Measurements from ENCODE around the gene PIWIL4. TPM values are rescaled to one million over a fixed set of nuclear protein-coding genes. Genes with fewer than 3 reads are reported as not detected.

Gene PIWIL4
- total and polyA plus RNA-seq, 9 of the 15 experiments (the other 6 are each of a cell fraction or from before 2014, with no cell fraction given), result 6.3 to 17.0 (median 10.8) TPM

GRCh38 chr11:94635072-94635471 is 67.9 kb downstream of the PIWIL4 start (continued):
- TF ChIP-seq NR2C2 (CRISPR knock-in tag; IDR thresholded peaks at IDR 0.05) (no peak), NR2C2 (tag; IDR thresholded peaks at IDR 0.05) (peak; percentile 92), JUNB (CRISPR knock-in tag; conservative IDR thresholded peaks at IDR 0.05) (no peak), SREBF1 (IDR thresholded peaks at IDR 0.05; ENCODE audit: borderline replicate concordance, low read depth, low read length) (no peak), CLOCK (CRISPR knock-in tag; IDR thresholded peaks at IDR 0.05; ENCODE audit: borderline replicate concordance) (no peak), HEY1 (CRISPR knock-in tag; IDR thresholded peaks at IDR 0.05; ENCODE audit: borderline replicate concordance) (no peak), MTF1 (CRISPR knock-in tag; IDR thresholded peaks at IDR 0.05; ENCODE audit: borderline replicate concordance) (no peak), STAT6 (CRISPR knock-in tag; IDR thresholded peaks at IDR 0.05) (no peak), DACH1 (IDR thresholded peaks at IDR 0.05; ENCODE audit: partially characterized antibody) (no peak), EHMT2 (IDR thresholded peaks at IDR 0.05) (no peak), L3MBTL2 (IDR thresholded peaks at IDR 0.05) (peak; percentile 35; the same call in 1 of the 2 replicates), ZFPM2 (CRISPR knock-in tag; IDR thresholded peaks at IDR 0.05) (no peak), E2F1 (CRISPR knock-in tag; IDR thresholded peaks at IDR 0.05) (no peak)
- TF ChIP-seq, protein P1, sequence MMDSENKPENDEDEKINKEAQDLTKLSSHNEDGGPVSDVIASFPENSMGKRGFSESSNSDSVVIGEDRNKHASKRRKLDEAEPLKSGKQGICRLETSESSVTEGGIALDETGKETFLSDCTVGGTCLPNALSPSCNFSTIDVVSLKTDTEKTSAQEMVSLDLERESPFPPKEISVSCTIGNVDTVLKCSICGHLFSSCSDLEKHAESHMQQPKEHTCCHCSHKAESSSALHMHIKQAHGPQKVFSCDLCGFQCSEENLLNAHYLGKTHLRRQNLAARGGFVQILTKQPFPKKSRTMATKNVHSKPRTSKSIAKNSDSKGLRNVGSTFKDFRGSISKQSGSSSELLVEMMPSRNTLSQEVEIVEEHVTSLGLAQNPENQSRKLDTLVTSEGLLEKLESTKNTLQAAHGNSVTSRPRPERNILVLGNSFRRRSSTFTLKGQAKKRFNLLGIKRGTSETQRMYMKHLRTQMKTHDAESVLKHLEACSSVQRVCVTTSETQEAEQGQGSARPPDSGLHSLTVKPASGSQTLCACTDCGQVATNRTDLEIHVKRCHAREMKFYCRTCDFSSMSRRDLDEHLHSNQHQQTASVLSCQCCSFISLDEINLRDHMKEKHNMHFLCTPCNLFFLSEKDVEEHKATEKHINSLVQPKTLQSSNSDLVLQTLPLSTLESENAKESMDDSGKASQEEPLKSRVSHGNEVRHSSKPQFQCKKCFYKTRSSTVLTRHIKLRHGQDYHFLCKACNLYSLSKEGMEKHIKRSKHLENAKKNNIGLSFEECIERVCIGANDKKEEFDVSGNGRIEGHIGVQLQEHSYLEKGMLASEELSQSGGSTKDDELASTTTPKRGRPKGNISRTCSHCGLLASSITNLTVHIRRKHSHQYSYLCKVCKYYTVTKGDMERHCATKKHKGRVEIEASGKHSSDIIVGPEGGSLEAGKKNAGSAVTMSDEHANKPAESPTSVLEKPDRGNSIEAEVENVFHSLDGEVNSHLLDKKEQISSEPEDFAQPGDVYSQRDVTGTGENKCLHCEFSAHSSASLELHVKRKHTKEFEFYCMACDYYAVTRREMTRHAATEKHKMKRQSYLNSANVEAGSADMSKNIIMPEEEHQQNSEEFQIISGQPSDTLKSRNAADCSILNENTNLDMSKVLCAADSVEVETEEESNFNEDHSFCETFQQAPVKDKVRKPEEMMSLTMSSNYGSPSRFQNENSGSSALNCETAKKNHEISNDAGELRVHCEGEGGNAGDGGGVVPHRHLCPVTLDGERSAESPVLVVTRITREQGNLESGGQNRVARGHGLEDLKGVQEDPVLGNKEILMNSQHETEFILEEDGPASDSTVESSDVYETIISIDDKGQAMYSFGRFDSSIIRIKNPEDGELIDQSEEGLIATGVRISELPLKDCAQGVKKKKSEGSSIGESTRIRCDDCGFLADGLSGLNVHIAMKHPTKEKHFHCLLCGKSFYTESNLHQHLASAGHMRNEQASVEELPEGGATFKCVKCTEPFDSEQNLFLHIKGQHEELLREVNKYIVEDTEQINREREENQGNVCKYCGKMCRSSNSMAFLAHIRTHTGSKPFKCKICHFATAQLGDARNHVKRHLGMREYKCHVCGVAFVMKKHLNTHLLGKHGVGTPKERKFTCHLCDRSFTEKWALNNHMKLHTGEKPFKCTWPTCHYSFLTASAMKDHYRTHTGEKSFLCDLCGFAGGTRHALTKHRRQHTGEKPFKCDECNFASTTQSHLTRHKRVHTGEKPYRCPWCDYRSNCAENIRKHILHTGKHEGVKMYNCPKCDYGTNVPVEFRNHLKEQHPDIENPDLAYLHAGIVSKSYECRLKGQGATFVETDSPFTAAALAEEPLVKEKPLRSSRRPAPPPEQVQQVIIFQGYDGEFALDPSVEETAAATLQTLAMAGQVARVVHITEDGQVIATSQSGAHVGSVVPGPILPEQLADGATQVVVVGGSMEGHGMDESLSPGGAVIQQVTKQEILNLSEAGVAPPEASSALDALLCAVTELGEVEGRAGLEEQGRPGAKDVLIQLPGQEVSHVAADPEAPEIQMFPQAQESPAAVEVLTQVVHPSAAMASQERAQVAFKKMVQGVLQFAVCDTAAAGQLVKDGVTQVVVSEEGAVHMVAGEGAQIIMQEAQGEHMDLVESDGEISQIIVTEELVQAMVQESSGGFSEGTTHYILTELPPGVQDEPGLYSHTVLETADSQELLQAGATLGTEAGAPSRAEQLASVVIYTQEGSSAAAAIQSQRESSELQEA (IDR thresholded peaks at IDR 0.05; ENCODE audit: low read depth), result no peak
